Stimulated activated CD4-positive, alpha-beta T cell treated with anti-CD3 and anti-CD28 coated beads, Interleukin-4, amount 100 ng/mL, for 48 hours (primary cell): Measurements from ENCODE around the gene PIM3.

Experiments
- DNase-seq, 2 donors: peaks; one replicate each; pipeline ENCODE4 v3.0.0-alpha.2; 2020; ENCODE audit warnings: low read depth in 2 of 2

PIM3 gene

DNA sequence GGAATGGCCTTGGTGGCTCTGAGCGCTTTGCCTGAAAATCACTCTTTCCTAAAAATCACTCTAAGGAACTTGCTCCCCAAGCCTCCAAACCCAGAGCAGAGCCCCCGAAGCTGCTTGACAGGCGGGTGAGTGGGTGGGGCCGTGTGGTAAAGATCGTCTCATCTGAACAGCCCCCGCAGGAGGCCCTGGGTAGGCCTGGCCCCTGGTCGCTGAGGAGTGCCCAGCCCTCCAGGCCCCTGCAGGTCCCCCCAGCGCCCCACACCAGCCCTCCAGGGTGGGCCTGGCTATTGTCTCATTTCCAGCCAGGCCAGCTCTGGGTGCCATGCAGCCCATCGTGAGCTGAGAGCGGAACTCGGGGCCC is 17.2 kb upstream of the PIM3 start:
- no peak for DNase-seq

- DNase-seq, result no peak
Measured at GRCh38 chr22:49943771-49944398, 16.7 kb upstream of the PIM3 start.

DNA sequence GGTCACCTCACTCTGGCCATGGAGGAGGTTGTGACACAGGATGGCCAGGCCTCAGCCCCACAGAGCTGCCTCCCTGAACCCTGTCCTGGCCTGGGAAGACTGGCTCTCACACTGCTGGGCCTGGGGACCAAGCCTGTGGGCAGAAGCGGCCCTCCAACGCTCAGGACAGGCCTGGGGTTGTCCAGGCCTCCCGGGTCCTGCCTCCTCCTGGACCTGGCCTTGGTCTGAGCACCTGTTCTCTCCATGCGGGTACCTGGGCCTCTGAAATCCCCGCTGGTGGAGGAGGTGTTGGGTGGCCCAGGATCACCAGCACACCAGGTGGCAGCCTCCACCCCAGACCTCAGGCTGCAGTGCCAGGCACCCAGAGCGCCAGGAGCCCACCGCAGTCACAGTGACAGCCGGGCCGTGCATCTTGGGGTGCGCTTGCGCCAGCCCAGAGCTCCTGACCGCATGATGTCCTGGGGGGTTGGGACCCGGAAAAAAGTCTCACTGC is 16.1 kb upstream of the PIM3 start:
- DNase-seq, result no peak

DNA sequence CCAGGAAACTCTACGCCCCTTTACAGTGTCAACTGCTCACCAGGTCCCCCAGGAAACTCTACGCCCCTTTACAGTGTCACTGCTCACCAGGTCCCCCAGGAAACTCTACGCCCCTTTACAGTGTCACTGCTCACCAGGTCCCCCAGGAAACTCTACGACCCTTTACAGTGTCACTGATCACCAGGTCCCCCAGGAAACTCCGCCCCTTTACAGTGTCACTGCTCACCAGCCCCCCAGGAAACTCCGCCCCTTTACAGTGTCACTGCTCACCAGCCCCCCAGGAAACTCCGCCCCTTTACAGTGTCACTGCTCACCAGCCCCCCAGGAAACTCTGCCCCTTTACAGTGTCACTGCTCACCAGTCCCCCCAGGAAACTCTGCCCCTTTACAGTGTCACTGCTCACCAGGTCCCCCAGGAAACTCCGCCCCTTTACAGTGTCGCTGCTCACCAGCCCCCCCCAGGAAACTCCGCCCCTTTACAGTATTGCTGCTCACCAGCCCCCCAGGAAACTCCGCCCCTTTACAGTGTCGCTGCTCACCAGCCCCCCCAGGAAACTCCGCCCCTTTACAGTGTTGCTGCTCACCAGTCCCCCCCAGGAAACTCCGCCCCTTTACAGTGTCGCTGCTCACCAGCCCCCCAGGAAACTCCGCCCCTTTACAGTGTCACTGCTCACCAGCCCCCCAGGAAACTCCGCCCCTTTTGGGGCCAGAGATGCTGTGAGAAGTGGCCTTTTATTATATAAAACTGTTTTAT is 15.4 kb upstream of the PIM3 start:
- DNase-seq, result peak; percentile 28 to 42

DNA sequence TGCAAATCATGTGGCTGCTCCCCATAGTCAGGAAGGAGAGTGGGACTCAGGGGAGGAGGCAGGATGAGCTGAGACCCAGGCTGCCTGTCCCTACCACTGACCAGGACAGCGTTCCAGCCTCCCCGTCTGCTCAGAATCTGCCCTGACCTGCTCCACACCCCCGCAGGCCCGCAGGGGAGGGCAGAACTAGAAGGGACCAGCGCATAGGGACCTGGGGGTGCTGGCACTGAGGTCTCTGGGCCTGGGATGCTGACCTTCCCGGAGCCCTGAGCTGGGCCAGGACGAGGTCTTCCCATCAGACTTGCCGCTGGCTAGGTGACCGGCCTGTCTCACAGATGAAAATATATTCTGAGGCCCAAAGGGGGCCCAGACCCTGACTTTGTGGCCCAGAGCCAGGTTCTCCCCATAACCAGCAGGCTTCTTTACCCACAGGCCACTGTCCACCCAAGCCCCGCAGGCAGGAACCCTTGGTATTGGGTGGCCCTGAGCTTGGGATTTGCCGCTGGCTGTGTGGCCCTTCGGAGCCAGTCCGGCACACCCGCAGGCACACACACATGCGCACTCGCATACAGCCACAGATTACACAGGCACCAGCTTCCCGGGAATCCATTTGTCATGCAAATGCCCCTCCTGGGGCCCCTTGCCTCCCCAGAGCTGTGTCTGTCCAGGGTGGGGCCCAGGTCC is 13.8 kb upstream of the PIM3 start:
- no peak for DNase-seq

DNA sequence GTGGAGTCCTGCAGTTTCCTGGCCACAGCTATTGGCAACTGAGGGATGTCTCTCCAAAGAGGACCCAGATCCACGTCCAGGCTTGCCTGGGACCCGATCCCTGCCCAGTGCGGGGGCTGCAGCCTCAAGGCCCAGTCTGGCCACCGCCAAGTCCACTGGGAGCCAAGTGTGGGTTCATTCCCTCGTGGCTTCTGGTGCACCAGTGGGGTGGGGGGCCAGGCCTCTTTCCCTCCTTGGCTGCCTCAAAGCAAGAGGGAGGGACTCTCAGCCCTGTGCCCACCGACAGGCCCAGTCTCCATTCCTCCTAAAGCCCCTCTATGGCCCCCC is 13.3 kb upstream of the PIM3 start:
- no peak for DNase-seq

DNA sequence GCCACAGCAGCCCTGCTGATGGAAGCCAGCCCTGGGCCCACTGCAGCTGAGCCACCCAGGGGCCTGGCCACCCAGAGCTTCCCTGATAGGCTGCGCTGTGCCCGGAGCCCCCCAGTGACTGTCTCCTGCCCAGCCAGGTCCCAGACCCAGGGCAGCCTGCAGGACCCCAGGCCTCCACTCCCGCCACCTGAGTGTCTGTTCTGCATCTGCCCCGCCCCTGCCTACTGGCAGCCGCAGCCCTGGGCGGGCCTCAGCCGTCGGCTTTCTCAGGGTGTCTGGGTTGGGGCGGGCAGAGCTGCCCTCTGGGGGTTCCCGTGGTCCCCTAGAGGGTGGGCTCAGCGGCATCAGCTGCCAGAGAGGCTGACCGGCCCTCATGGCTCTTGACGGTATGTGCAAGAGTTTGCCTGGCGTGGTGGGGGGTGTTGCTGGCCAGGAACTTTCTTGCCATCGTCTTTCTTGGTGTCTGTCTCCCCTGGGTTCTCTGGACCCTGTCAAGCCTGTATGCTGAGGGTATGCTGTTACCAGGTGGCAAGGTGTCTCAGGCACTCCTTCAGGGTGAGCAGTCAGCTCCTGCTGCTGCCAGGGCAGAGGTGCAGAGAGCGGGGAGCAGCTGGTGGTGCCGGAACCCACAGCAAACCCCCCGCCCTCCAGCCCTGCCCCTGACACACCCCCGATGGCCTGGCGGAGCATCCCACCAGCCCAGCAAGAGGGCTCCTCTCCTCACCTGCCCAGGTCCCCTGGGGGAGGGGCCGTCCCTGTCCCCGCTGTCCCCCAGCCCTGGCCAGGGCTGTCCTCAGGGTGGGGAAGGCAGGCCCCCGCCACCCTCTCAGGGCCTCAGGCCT is 12.2 kb upstream of the PIM3 start:
- no peak for DNase-seq

DNA sequence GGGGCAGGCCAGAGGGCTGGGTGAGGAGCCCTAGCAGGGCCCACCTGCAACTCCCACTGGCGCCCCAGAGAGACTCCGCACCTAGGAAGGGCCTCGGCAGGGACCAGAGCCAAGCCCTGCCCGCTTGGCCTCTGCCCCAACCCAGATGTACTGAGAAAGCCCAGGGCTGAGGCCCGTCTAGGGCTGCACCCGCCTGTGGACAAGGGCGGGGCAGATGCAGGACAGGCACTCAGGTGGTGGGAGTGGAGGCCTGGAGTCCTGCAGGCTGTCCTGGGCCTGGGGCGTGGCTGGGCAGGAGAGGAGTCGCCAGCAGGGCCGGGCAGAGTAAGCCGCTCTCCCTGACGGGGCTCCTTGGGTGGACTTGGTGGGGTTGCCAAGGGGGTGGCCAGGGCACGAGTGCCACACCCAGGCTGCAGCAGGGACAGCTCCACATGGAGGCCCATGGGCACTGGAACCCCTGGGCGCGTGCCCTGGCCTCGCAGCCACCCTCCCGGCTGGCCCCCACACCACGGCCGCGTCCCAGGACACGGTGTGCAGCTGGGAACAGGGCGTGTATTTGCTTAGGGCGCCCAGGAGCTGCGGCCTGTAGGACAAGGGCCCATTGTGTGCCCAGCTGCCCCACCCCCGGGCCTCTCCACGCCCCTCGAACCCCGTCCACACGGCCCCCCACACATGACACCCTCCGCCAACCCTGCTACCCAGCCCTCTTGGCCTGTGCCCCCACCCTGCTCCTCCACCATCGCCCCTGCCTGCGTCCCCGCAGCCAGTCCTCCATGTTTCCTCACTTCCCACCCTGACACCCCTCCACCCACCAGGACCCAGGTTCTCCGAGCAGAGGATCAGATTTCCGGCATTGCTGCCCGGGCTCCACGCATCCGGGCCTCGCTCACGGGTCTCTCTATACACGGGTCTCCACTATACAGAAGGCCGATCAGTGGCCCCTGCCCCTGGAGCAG is 11.3 kb upstream of the PIM3 start:
- no peak for DNase-seq

DNA sequence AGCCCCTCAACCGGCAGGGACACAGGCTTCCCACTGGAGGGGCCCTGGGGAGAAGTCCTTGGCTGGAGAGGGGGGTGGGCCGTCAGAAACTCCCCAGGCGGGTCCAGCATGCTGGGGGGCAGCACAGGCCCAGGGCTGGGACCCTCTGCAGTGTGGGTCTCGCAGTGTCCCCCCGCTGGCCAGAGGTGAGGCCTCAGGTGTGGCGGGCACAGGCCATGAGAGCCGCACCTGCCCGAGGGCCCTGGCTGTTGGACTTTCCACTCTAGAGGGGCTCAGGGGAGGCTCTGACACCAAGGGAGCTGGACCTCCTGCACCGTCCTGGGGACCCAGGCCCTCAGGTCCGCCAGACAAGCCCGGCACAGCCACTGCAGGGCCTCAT is 10.7 kb upstream of the PIM3 start:
- no peak for DNase-seq

- DNase-seq, result no peak
Measured at GRCh38 chr22:49950396-49950994, 10.1 kb upstream of the PIM3 start.

- DNase-seq, result no peak
Measured at GRCh38 chr22:49951000-49951677, 9.4 kb upstream of the PIM3 start.

- no peak for DNase-seq
Measured at GRCh38 chr22:49951678-49951985, 8.9 kb upstream of the PIM3 start.

DNA sequence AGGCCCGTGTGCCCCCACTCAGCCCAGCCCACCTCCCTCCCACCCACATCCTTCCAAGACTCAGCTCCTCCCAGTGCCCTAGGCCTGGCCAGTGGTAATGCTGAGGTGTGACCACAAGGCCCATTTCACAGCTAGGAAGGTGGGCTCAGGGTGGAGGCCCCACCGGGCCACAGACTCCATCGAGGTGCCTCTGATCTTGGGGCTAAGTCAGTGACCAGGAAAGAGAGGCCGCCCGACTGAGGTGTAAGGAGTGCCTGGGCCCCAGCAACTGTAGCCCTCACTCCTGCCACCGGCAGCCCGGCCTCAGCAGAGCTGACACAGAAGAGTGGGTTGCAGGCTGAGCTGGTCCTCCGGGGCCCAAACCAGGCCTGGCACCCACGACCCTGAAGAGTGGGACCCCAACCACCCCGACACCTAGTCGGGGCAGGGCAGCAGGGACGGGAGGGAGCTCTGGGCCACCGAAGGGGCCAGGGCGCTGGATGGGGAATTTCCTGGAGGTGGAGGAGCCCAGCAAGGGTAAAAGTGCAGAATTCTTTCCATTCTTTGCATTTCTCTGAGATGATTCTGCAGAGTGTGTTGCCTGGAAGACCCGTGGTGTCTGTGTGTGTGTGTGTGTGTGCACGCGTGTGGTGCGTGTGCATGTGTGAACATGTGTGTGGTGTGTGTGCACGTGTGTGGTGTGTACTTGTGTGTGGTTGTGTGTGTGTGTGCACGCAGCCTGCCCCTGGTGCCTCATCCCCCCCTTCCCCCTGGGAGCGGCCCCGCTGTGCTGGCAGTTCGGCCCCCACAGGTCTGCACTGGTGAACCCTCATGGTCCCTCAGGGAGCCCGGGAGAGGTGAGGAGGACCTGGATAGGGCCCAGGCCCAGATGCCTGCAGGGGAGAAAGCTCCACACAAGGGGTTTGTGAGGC is 8.3 kb upstream of the PIM3 start:
- DNase-seq, result no peak

DNA sequence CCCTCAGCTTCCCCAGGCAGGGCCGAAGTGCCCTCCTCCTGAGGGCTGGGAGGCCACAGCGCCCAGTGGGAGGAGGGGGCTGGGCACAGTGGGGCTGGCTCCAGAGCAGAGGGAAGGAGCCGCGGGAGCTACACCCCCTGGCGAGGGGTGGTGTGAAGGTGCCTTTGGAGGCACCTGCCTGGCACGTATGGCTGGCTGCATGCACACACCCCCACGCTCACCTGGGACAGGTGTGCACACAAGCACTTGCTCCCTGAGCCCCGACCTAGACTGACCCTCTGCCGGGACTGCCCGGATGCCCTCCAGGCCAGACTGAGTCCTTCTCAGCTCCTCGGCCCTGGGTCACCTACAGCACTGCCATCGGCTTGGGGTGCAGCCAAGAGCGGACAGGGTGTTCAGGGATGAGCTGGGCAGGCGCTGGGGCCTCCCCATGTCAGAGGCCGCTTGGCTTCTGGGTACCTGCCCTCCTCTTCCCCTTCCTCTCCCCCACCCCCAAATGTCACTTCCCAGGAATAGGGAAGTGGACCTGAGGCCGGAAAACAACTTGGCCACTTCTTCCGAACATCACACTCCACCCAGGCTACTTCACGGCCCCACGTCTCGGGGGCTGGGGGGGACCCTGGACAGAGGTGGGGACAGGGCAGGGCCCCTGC is 7.4 kb upstream of the PIM3 start:
- no peak for DNase-seq

GRCh38 chr22:49953680-49954344 is 6.8 kb upstream of the PIM3 start:
- no peak for DNase-seq

DNA sequence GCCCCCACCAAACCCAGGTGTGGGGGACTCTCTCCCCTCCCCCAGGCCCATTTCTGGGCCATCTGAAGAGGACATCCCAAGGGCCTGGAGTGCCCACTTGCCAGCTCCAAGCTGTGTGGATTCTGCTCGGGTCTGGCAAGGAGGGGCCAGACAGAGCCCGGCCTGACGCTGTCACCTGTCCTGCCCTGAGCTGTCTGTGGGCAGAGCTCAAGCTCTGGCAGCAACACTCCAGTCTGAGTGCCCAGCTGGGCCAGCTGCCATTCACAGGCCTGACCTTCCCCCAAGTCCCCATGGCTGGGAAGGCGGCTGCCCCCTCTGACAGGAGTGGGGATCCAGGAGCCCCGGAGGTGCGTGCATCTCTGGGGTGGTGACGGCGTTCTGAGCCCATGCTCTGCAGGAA is 6.2 kb upstream of the PIM3 start:
- DNase-seq, result no peak

DNA sequence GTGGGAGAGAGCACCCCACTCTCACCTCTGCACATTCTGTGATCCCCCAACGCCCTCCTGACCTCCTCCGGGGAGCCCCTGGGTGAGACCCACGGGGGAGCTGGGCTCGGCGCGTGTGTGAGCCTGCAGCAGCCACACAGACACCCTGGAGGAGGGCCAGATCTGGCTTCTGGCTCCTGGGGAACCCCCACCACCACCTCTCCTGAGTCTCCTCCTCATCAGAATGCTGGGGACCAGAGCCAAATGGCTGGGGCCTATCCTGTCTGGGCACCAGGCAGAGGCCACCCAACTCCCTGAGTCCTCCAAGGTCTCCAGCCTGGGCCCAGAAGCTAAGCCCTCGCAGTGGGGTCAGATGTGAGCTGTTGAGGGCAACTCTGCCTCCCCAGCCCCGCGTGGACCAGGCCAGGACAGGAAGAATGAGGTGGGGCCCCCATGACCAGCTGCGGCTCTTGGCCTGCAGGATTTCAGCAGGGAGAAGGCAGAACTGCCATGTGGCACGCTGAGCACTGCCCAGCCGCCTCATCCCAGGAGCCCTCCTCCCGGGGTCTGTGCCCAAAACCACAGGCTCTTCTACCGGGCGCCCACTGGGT is 5.5 kb upstream of the PIM3 start:
- no peak for DNase-seq
